ENCODE measurements around the gene SLC25A15.

SLC25A15 gene

DNA sequence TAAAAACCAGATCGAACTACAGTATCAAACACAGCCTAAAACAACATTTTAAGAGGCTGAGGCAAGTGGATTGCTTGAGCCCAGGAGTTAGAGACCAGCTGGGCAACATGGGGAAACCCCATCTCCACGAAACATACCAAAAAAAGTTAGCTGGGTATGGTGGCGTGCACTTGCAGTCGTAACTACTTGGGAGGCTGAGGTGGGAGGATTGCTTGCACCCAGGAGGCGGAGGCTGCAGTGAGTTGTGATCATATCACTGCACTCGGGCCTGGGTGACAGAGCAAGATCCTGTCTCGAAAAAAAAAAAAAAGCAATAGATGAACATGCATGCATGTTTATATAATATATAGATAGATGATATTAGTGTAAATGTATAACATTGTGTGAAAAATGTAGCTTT, 13.2 kb upstream of the SLC25A15 start:
- Histone ChIP-seq H3K4me1 (ENCODE audit: insufficient read depth, poor library complexity, severe bottlenecking) (peaks cover 6% of the 10 kb centered on the region), H3K27ac (ENCODE audit: poor library complexity, severe bottlenecking) (peak overlapping the region; percentile 17), H3K27me3 (ENCODE audit: insufficient read depth, poor library complexity, severe bottlenecking) (no peaks in the 10 kb centered on the region), H3K9me3 (ENCODE audit: severe bottlenecking) (no peaks in the 10 kb centered on the region), H3K36me3 (ENCODE audit: low read depth) (no peaks in the 10 kb centered on the region), H3K4me3 (ENCODE audit: severe bottlenecking) (no peak overlapping the region)
- TF ChIP-seq, protein P1, sequence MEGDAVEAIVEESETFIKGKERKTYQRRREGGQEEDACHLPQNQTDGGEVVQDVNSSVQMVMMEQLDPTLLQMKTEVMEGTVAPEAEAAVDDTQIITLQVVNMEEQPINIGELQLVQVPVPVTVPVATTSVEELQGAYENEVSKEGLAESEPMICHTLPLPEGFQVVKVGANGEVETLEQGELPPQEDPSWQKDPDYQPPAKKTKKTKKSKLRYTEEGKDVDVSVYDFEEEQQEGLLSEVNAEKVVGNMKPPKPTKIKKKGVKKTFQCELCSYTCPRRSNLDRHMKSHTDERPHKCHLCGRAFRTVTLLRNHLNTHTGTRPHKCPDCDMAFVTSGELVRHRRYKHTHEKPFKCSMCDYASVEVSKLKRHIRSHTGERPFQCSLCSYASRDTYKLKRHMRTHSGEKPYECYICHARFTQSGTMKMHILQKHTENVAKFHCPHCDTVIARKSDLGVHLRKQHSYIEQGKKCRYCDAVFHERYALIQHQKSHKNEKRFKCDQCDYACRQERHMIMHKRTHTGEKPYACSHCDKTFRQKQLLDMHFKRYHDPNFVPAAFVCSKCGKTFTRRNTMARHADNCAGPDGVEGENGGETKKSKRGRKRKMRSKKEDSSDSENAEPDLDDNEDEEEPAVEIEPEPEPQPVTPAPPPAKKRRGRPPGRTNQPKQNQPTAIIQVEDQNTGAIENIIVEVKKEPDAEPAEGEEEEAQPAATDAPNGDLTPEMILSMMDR (IDR thresholded peaks at IDR 0.05; ENCODE audit: poor library complexity, severe bottlenecking) = no peak
- ATAC-seq (ENCODE audit: low read depth) = no peak
- no peak for DNase-seq (ENCODE audit: low spot score)

DNA sequence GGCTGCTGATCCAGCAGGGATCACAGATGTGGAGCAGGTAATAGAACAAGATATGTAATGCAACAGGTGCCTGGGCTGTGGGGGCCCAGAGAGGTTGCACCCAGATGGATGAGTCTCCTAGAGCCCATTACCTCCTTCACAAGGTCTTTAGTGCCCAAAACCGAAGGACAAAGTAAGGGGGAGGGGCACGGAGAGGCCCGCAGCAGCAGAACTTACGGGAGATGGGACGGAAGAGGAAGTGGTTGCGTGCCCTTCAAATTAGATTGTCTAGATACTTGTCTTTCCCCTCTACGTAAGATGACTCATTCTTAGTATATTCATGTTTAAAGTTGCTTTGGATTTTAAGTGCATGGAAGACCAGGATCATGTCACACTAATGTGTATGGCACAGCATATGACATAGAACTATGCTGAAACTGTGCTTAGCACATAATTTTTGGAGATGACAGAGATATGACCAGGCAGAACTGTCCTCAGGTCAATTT, 12.7 kb upstream of the SLC25A15 start:
- peak; percentile 59 for ATAC-seq (ENCODE audit: low read depth)
- Histone ChIP-seq H3K36me3 (ENCODE audit: low read depth) (no peaks in the 10 kb centered on the region), H3K9me3 (ENCODE audit: severe bottlenecking) (no peaks in the 10 kb centered on the region), H3K4me1 (ENCODE audit: insufficient read depth, poor library complexity, severe bottlenecking) (peaks cover 6% of the 10 kb centered on the region), H3K4me3 (ENCODE audit: severe bottlenecking) (no peak overlapping the region), H3K27me3 (ENCODE audit: insufficient read depth, poor library complexity, severe bottlenecking) (no peaks in the 10 kb centered on the region), H3K27ac (ENCODE audit: poor library complexity, severe bottlenecking) (peak overlapping the region; percentile 17)
- DNase-seq (ENCODE audit: low spot score) = no peak
- TF ChIP-seq, protein P1 (IDR thresholded peaks at IDR 0.05; ENCODE audit: poor library complexity, severe bottlenecking) = no peak

DNA sequence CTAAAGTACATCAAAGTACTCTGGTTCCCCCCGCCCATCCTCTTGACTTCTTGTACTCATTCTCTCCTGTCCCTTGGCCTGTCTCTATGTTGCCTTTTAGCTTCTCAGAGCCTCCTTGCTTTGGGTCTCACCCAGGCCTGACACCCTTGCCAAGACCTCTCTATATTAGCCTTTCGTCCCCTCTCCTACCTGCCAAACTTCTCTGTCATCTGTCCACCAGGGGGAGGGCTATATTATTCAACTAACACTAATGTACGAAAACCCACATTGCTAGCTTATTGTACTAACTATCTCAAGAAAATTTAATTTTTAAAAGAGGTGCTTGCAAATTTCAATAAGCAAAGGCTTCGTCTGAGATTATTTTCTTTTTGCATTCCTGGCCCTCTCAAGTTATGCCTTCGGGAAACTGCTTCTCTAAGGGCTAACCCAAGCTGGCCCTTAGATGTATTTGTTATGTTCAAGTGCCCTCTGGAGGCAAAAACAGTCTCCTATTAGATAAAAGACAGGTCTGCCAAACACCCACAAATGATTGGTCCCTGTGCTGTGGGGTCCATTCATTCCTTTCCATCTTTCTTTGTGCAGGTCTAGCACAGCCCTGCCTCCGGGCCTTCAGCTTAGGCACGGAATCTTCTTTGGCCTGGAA, 12.1 kb upstream of the SLC25A15 start:
- TF ChIP-seq, protein P1 (IDR thresholded peaks at IDR 0.05; ENCODE audit: poor library complexity, severe bottlenecking) = peak; percentile 75
- no peaks in the 10 kb centered on the region for H3K27me3 ChIP-seq (ENCODE audit: insufficient read depth, poor library complexity, severe bottlenecking)
- H3K4me1 ChIP-seq (ENCODE audit: insufficient read depth, poor library complexity, severe bottlenecking) = peaks cover 6% of the 10 kb centered on the region
- ATAC-seq (ENCODE audit: low read depth) (peak; percentile 85), DNase-seq (ENCODE audit: low spot score) (no peak)
- peak overlapping the region; percentile 17 for H3K27ac ChIP-seq (ENCODE audit: poor library complexity, severe bottlenecking)
- H3K4me3 ChIP-seq (ENCODE audit: severe bottlenecking) = no peak overlapping the region
- no peaks in the 10 kb centered on the region for H3K36me3 ChIP-seq (ENCODE audit: low read depth)
- H3K9me3 ChIP-seq (ENCODE audit: severe bottlenecking) = no peaks in the 10 kb centered on the region

DNA sequence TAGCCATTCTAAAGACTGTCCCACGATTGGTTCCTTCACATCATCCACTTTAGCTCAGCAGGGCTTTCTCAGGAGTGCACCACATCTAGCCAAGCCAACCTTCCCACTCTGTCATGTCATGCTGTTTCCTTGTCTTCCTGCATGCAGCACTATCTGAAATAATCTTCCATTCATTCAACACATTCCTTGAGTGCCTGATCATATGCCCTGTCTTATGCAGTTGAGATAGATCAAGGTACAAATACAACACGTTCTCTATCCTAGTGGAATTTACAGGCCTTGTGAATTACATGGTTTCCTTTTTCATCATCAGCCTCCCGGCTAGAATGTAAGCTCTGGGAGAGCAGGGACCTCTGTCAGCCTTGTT, 11.6 kb upstream of the SLC25A15 start:
- Histone ChIP-seq H3K27ac (ENCODE audit: poor library complexity, severe bottlenecking) (no peak overlapping the region), H3K9me3 (ENCODE audit: severe bottlenecking) (no peaks in the 10 kb centered on the region)

DNA sequence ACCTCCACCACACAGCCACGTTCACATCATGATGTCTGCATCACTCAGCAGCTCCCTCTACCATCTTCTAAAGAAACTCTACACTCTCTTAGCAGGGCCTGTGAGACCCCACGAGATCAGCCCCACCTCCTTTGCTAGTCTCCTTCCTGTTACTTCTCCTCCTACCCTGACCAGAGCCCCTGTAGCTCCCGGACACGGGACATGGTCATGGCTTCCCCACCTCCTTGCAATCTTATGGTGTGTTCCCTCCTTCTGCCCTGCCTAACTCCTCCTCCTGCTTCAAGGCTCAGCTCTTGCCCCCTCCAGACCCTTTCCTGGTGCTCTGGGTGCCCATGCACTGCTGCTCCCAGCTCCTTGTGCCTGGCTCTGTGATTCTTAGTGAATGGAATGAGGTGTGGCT, 10.4 kb upstream of the SLC25A15 start:
- DNase-seq (ENCODE audit: low spot score) (no peak), ATAC-seq (ENCODE audit: low read depth) (no peak)
- Histone ChIP-seq H3K4me1 (ENCODE audit: insufficient read depth, poor library complexity, severe bottlenecking) (peaks cover 6% of the 10 kb centered on the region), H3K4me3 (ENCODE audit: severe bottlenecking) (no peak overlapping the region), H3K27me3 (ENCODE audit: insufficient read depth, poor library complexity, severe bottlenecking) (no peaks in the 10 kb centered on the region), H3K36me3 (ENCODE audit: low read depth) (no peaks in the 10 kb centered on the region), H3K27ac (ENCODE audit: poor library complexity, severe bottlenecking) (no peak overlapping the region), H3K9me3 (ENCODE audit: severe bottlenecking) (no peaks in the 10 kb centered on the region)
- TF ChIP-seq, protein P1 (IDR thresholded peaks at IDR 0.05; ENCODE audit: poor library complexity, severe bottlenecking) = no peak

More for the DNA sequence above, 11.6 kb upstream of the SLC25A15 start:
- Histone ChIP-seq H3K4me1 (ENCODE audit: insufficient read depth, poor library complexity, severe bottlenecking) (peaks cover 6% of the 10 kb centered on the region), H3K4me3 (ENCODE audit: severe bottlenecking) (no peak overlapping the region), H3K27me3 (ENCODE audit: insufficient read depth, poor library complexity, severe bottlenecking) (no peaks in the 10 kb centered on the region), H3K36me3 (ENCODE audit: low read depth) (no peaks in the 10 kb centered on the region)
- peak; percentile 7; the same call in 2 of the 3 replicates for ATAC-seq (ENCODE audit: low read depth)
- TF ChIP-seq, protein P1 (IDR thresholded peaks at IDR 0.05; ENCODE audit: poor library complexity, severe bottlenecking) = peak; percentile 1
- no peak for DNase-seq (ENCODE audit: low spot score)

Data from RWPE2 (cell line).